HCT116 (cell line): ENCODE results near the gene LCE3B.

ENCODE experiments used
- ATF3 ChIP-seq: IDR thresholded peaks from 2 replicates; pipeline ENCODE4 v1.6.1; 2012
- CEBPB ChIP-seq: IDR thresholded peaks from 2 replicates; pipeline ENCODE4 v1.6.1; 2012; ENCODE audit warnings: low read depth
- CTCF ChIP-seq, 3 experiments: fragments of 200-600 bp in 1 of 3; sonication (generic) in 1 of 3; IDR thresholded peaks in 2 of 3; conservative IDR thresholded peaks in 1 of 3; 2 replicates each; pipeline ENCODE4 v1.5.1; 2012 to 2017; ENCODE audit warnings: low read depth in 2 of 3, low read length in 2 of 3, antibody characterized with exemption in 1 of 3, borderline replicate concordance in 1 of 3, control low read depth in 1 of 3, mild to moderate bottlenecking in 1 of 3, mixed read lengths in 1 of 3, mixed run types in 1 of 3, moderate library complexity in 1 of 3; ENCODE audit not compliant: insufficient read depth in 1 of 3
- ELF1 ChIP-seq: IDR thresholded peaks from 2 replicates; pipeline ENCODE4 v1.6.1; 2012; ENCODE audit warnings: low read depth, borderline replicate concordance
- EZH2 ChIP-seq: fragments of 200-600 bp; sonication (generic); IDR thresholded peaks from 2 replicates; pipeline ENCODE4 v1.6.1; 2017; ENCODE audit warnings: antibody characterized with exemption, mixed run types
- EZH2phosphoT487 ChIP-seq: fragments of 200-600 bp; IDR thresholded peaks from 2 replicates; pipeline ENCODE4 v1.6.1; 2018; ENCODE audit warnings: antibody characterized with exemption, borderline replicate concordance
- JUND ChIP-seq: IDR thresholded peaks from 2 replicates; pipeline ENCODE4 v1.6.1; 2012
- POLR2AphosphoS5 ChIP-seq: IDR thresholded peaks from 2 replicates; pipeline ENCODE4 v1.6.1; 2011; ENCODE audit warnings: mild to moderate bottlenecking, low read depth, low read length, moderate library complexity
- REST ChIP-seq: IDR thresholded peaks from 2 replicates; pipeline ENCODE4 v1.6.1; 2012; ENCODE audit warnings: low read depth

- TF ChIP-seq POLR2AphosphoS5, result no peak
- TF ChIP-seq CTCF (IDR thresholded peaks at IDR 0.05 in 2 of 3, conservative IDR thresholded peaks at IDR 0.05 in 1 of 3; ENCODE audit: borderline replicate concordance in 1 of 3, insufficient read depth in 1 of 3, low read depth in 2 of 3, low read length in 2 of 3), result no peak
- TF ChIP-seq EZH2phosphoT487, result no peak
- TF ChIP-seq CEBPB, result no peak
- TF ChIP-seq EZH2, result no peak
- TF ChIP-seq JUND, result no peak
- TF ChIP-seq ELF1, result no peak
- no peak for TF ChIP-seq REST
- TF ChIP-seq ATF3, result no peak
These were observed 26.7 kb downstream of the LCE3B start for GRCh38 chr1:152640351-152640750.
